Stimulated activated CD4-positive, alpha-beta T cell treated with anti-CD3 and anti-CD28 coated beads, Interleukin-1b, Interleukin-23, amount 100 ng/mL, for 1 hour (primary cell): ENCODE measurements around the gene SLC25A42.
"Not testable (repeated sequence)": the region's sequence is repeated elsewhere in the genome, so short reads cannot be mapped to it uniquely, and the experiment has no call there.

ENCODE experiments used
- DNase-seq, 2 donors: peaks; one replicate each; pipeline ENCODE4 v3.0.0-alpha.2; 2020; ENCODE audit warnings: low read depth in 2 of 2

The SLC25A42 gene

DNA sequence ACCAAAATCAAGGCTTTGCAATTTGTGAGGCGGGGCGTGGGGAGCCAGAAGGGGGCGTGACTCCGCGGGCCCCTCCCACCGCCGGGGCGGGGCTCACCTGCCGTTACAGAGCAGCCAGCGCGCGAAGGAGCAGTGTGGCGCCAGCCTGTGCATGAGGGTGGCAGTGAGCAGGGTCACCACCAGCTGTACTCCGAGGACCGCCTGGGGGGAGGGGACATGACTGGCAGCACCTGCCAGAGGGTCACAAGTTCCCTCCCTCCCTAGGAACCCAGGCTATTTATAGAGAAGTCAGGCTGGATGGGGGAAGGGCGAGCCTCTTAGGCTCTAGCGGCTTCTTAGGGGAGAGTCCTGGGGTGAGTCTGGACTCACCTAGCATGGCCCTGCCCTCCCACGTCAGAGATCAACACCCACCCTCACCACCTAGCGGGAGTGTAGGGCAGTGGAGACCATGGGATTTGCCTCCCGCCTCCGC lies 70.9 kb downstream of the SLC25A42 start:
- peak in 1 of 2 donors; percentile 34 for DNase-seq

DNA sequence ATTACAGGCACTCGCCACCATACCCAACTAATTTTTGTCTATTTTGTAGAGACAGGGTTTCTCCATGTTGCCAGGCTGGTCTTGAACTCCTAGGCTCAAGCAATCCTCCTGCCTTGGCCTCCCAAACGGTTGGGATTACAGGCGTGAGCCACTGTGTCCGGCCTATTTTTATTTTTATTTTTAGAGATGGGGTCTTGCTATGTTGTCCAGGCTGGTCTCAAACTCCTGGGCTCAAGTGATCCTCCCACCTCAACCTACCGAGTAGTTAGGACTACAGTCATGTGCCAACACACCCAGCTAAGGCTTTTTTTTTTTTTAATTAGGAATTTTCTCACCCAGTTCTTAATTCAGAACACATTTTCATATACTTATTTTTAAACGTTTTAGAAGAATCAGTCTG lies 71.9 kb downstream of the SLC25A42 start:
- DNase-seq = not testable (repeated sequence)

DNA sequence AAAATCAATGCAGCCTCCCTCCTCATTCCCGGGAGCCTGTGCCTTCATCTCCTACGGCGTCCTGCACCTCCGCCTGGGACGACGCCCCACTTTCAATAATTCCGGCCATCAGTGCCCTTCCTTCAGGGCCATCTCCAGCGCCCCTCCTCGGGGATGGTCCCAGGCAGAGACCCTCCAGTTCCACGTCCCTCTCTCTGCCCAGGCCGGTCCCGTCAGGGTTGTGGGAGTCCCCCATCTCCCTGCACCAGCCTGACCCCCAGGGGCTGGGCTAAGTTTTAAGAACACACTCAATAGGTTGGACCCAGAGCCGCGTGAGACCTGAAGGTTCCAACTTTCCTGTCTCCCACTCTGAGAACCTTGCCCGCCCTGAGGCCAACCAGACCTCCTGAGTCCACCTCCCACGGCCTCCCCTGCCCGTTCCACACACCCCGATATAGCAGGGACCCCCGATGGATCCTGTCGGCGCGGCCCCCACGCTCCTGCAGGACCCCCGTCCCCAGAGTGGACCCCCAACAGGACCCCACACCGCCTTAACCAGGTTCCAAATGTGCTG lies 73.8 kb downstream of the SLC25A42 start:
- DNase-seq = no peak

DNA sequence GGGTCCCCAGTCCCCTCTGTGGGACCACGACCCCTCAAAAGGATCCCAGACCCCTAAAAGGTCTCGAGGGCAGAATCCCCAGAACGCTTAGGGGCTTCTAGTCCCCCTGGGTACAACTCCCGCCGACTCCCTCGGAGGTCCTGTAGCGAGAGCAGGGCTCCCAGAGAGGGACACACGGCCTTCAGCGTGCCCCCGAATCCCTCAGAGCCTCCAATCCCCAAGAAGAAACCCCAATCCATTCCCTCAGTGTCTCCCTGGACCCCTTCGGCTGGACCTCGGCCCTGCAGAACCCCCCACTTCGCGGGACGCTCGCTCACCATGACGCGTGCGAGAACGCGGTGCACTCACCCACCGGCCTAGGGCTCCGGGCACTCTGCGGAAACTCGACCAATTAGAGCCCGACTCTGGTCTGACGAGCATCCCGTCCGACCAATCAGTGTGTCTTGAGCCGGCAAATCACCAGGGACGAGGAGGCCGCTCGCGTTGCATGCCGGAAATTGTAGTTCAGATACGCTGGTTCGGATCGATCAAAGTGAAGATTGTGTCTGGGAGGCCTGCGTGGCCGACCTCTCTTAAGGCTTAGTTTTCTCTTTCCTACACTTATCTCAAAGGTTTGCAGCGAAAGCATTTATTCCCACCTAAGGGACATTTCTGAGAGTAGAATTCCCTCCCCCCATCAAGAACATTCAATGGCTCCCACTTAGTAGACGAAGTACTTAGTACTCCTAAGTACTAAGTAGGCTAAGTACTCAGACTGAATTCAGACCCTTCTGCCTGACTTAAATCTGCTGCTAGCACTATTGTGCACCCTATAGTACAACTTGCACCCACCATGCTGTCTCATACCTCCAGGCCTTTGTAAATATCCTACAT lies 74.6 kb downstream of the SLC25A42 start, which contains the start of gene TMEM161A:
TSS of gene TMEM161A (minus strand) at position 370 of the 873 bp plus-strand sequence. CDS start at position 320, 50 bp downstream.
- DNase-seq = peak; percentile 88 to 90

DNA sequence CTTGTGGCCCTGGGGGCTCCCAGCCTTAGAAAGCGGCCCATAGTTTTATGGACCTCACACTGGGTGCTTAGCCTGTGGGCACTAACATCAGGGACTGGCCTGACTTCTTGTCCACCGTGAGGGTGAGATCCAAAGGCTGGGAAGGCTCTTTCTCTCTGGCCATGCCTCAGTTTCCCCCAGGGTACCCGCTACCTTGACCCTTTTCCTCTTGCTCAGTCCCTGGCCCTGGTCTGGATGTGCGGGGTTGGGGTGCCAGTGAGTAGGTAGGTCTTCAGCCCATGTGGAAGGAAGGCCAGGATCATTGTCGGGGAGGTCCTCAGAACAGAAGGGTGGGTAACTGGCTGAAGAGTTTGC lies 76.1 kb downstream of the SLC25A42 start:
- no peak for DNase-seq

DNA sequence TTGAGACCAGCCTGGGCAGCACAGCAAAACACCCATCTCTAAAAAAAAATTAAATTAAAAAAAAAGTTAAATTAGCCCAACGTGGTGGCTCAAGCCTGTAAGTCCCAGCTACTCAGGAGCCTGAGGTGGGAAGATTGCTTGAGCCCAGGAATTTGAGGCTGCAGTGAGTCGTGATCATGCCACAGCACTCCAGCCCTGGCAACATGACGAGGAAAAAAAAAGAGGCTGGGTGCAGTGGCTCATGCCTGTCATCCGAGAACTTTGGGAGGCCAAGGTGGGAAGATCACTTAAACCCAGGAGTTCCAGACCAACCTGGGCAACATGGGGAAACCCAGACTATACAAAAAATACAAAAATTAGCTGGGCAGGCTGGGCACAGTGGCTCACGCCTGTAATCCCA lies 76.7 kb downstream of the SLC25A42 start:
- no peak for DNase-seq

DNA sequence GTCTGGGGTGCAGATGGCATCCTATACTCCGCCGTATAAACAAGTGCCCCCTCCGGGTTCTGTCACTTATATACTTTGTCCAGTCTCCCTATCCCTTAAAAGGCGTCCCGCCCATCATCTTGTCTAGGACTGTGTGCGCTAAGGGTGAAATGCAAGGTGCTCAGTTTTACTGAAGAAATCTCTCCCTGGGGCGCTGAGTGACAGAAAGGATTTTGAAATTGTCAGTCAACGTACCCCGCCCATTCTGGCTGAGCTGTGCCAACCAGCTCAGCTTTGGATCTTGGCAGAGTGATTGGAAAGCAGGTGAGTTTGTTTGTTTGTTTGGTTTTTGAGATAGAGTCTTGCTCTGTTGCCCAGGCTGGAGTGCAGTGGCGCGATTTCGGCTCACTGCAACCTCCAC lies 78.6 kb downstream of the SLC25A42 start:
- no peak for DNase-seq

DNA sequence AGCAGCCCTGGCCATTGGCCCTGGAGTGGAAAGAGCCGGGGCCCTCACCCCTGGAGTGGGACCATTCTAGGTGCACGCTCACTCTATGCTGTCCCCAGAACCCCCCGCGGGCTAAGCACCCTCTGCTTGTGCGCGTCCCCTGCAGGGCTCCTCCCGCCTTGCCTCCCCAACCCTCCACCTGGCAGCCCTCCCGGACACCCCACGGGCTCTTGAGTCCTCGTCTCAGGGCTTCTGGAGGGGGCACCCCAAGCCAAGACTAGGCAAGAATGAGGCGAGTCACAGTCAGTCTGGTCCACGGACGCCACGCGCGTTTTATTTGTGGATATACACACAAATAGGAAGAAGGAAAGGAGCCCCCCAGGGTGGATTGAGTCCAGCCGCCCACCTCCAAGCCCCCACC lies 81.5 kb downstream of the SLC25A42 start:
- no peak for DNase-seq

DNA sequence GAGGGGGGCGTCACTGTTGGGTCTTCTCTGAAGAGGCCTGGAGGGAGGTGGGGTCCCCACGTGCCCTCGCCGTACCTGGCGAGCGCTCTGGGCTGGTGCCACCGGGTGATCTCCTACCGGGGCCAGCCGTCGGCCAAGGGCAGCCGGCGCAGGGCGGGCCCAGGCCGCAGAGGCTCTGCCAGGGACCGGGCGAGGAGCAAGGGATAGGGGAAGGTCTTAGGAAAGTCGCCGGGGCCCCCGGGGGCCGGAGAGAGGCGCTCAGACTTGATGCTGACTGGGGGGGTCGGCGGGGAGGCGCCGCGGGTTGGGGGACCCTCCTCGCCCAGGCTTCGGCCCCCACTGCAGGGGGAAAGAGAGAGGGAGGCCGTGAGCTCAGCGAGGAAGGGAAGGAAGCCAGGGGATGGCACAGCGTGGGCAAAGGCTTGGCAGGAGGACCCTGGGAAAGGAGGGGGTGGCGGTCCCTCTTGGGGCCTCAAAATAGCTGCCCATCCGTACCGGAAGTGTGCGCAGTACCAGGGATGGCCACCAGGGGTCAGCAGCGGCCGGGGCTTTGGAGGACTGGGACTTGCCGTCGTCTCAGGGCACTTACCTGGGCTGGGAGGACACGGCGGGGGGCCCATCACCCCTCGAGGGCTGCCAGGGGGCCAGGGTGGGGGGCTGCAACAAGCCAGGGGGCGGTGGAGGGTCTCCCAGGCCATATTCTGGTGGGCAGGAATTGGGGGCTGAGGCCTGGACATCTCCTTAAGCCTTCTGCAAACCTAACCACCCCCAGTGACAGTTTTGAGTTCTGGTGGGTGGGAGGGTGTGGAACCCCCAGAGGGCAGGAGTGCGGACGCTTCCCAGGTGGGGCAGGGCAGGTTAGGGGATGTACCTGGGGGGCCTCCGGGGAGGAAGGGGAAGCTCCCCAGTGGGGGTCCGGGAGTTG lies 82.2 kb downstream of the SLC25A42 start:
- DNase-seq = peak; percentile 77 to 92

DNA sequence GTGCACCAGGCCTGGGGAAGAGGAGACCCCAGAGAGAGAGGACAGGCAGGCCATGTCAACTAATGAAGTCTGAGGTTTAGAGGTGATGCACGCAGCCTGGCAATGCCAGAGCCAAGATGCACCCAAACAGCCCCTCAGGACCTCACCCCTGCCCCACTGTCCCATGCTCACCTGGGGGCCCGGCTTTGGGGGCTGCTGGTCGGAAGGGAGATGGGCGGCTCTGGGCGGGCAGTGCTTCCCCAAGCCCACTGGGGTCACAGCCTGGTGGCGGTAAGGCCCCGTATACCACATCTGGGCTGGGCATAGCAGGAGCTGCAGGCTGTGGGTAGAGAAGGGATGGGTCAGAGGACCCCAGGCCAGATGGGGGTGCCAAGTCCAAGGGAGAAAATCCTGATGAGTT lies 83.1 kb downstream of the SLC25A42 start:
- no peak for DNase-seq

DNA sequence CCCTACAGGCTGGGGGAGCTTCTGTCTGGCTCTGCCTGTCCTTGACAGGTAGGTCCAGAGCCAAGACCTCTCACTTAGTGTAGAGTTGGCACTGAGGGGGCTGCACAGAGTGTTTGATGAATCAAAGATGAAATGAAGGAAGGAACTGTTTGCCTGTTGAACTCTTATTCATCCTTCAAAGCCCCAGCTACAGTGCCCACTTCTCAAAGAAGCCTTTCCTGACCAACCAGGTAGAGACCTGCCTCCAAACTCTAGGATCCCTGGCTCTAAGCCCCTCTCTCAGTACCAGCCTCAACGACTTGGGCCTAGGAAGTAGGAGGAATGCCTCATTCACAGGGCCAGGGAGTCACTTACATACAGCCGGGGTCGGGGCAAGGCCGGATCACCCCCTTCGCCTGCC lies 83.5 kb downstream of the SLC25A42 start:
- no peak for DNase-seq

DNA sequence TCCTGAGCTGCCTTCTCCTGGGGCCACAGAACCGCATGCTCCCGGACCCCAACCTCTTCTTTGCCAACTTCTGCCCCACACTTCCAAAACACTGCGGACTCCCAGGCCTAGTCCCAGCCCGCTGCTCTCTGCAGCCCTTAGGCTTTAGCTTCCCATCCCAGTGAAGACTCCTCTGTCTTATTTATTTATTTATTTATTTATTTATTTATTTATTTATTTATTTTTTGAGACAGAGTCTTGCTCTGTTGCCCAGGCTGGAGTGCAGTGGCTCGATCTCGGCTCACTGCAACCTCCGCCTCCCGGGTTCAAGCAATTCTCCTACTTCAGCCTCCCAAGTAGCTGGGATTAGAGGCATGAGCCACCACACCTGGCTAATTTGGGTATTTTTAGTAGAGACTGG lies 84.7 kb downstream of the SLC25A42 start:
- not testable (repeated sequence) for DNase-seq

DNA sequence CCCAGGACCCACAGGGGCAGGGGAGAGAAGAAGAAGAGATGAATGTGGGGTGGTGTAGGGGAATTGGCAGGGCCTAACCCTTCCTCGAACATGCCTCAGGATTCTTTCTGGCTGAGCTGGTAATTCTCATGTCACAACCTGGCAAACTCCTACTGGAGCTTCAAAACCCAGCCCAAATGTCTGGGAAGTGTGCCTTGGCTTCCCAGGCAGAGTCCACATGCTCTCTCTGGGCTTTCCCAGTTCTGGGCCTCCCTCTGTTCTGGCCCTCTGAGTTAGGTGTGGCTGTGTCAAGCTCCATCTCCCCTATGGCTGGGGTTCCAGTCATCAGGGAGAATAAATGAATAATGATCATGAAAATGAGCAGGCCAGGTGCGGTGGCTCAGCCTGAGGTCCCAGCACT lies 85.6 kb downstream of the SLC25A42 start:
- DNase-seq = no peak

DNA sequence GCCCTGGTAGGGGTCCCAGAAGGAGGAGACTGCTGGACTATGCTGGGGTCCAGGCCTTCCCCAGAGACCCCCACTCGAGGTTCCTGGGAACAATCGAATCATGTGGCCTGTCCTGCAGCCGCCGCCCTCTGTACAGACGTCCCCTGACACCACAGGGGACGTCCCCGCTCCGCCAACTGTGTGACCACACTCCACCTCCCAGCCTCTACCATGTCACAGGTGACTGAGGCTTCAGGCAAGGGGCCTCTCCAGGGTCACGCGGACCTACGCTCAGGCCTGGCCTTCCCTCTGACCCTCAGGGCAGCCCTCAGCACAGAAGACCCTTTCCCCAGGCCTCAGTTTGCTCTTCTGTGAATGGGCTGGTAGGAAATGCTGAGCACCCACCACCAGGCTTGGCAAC lies 87.6 kb downstream of the SLC25A42 start:
- no peak for DNase-seq

DNA sequence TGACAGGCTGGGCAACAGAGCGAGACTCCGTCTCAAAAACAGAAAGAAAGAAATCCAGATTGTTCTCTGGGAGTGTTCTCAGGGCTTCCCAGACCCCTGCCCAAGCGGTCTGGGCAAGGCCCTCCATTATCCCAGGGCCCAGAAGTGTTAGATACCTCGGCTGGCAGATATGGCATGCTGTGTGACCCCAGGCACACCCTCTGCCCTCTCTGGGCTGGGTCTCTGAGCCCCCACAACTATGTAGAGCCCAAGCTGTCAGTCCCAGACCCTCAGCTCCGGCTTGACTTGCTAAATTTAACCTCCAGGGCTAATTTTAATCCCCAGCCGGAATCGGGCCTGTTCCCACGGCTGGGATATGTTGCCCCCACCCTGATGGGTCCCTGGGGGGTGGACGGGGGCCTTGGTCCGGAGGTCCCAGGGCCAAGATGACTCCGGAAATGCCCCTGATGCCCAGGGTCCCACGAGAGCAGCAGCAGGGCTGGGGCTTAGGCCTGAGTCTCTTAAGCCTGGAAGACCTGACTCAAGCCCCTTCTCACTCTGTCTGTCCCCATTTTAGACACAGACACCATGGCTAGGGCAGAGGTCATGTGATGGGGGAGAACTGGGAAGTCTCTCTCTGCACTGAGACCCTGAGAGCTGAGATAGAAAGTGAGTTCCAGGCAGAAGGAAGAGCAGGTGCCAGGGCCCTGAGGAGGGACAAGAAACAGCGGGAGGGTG lies 89.0 kb downstream of the SLC25A42 start:
- DNase-seq = no peak

DNA sequence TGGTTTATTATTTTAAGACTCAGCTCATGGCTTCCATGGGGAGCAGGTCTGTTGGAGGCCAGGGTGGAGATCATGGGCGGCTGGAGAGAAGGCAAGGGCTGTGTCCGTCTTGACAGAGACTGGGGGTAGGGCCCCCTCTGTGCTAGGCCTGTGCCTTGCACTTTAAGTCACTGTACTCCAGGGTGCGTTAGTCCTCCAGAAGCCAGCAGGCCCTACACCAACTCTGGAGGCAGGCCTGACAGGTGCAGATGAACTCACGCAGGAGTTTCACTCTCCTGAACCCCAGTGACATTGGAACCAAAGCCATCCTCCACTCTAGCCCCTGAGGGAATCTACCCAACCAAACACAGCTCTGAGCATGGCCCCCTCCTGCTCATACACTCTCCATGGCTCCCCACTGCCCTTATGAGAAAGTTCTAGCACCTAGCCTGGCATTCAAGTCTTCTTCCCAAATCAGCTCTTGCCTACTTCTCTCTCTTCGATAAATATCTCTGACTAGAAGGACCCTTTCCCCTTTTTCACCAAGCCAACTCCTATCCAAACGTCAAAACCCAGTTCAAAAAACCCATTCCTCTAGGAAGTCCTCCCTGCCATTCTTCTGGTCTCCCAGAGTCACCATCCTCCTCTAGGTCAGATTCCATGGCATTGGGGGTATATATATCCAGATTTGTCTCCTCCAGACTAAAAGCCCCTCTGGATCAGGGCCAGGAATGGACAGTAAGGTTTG lies 91.1 kb downstream of the SLC25A42 start:
- no peak for DNase-seq

DNA sequence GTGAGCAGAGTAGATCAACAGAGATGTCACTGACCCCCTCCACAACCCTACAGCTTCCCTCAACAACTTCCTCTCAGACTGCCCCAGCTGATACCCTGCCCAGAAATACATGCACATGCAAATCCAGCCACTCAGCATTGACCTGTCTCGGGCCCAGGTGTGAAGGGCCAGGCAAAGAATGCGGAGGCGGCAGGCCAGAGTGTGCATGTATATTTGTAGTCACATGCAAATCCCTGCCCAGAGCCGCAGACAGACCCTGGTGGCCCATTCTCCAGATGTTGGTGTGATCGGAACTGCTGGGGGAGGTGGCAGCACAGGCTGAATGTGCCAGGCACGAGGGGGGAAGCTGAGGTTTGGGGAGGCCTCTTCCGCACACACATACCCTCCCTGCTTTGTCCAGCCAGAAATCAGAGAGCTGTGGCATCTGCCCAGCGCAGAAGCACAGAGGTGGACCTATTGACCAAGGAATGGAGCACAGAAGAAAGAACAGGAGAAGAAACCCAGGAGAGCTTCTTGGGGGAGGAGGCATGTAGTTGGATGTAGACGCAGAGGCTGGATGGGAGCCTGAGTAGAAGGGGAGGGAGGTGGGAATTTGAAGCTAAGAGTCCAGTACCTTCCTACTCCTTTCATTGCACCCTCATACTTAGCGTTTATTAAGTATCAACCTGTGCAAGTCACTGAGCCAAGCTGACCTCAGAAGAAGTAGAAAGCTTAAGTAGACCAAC lies 91.9 kb downstream of the SLC25A42 start:
- no peak for DNase-seq

DNA sequence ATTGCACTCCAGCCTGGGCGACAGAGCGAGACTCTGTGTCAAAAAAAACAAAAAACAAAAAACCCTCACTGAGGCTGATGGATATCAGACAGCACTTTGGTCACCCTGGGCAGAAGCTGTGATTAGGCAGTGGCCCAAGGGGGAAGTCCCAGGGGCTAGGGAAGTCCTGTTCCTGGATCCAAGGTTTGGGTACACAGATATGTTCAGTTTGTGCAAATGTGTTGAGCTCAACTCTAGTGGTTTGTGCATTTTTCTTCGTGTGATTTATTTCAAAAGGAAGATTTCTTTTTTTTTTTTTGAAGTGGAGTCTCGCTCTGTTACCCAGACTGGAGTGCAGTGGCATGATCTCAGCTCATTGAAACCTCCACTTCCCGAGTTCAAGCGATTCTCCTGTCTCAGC lies 94.0 kb downstream of the SLC25A42 start:
- DNase-seq = no peak

DNA sequence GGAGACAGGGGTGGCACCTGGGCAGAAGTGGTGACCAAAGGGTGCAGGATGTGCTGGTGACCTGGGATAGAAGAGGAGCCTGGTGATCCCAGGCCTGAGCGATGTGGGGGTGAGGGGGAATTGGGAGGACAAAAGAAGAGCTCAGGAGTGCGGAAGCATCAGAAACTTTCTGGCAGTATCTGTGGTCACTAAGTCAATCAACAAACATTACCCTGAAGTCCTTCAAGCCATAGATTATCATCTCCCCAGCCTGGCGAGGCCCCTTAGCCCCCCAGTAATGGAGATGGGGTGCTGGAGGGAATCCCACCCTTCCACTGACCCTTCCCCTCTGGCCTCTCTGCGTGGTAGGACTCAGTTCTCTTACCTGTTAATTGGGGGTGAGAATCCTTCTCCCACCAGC lies 95.7 kb downstream of the SLC25A42 start:
- no peak for DNase-seq

DNA sequence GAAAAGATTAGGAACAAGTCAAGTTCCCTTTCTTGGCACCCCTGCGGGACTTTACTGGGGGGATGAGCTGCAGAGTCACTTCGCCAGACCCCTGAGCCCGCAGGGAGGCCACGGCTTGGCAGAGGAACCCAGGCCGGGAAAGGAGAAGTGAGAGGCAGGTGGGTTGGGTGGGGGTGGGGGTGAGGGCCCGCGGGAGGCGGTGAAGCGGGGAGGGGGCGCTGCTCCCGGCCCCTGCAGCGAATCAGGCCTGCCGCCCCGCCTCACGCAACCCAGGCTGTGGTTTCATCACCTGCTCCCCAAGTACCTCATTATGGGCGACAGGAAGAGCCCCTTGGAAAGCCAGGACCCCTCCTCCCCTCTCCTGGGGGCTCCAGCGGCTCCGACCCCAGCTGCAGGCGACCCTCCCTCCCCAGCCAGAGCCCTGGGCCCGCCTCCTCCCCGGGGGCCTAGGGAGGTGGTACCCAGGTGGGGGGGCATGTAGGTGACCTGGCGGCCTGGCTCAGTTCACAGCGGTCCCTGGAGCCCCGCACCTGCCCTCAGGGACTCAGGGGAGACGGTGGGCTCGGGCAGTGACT lies 96.8 kb downstream of the SLC25A42 start:
- DNase-seq = no peak
